Lower leg skin (tissue), 4 donors: ENCODE data around the gene MTA1. TPM values are rescaled to one million over a fixed set of nuclear protein-coding genes. Genes with fewer than 3 reads are reported as not detected.
A peak's percentile ranks its signal among the peaks of the same experiment; 100 is the strongest.

Experiments used
- DNase-seq, 2 donors: peaks; one replicate each; pipeline ENCODE4 v3.0.0-alpha.2; 2019; ENCODE audit warnings: low spot score in 2 of 2
- H3K4me3 ChIP-seq: fragments of 200-600 bp; sonication (generic); 2 replicates; pipeline ENCODE4 v1.5.1; 2017; ENCODE audit warnings: mild to moderate bottlenecking, low read depth; ENCODE audit not compliant: poor library complexity, severe bottlenecking
- POLR2A ChIP-seq, 2 donors: fragments of 450-650 bp; IDR thresholded peaks; one replicate each; pipeline ENCODE4 v1.6.1; 2016 to 2017; ENCODE audit warnings: antibody characterized with exemption in 2 of 2, mild to moderate bottlenecking in 1 of 2, moderate library complexity in 1 of 2
- whole genome bisulfite sequencing, 2 donors: methylation state at CpG; one replicate each; pipeline ENCODE4 v1.1.5; 2018; 5-methylcytosine and 5-hydroxymethylcytosine counted together
- intact Hi-C: fragments of 100-400 bp; cut with DNase I; formaldehyde crosslinking; loops from one replicate; pipeline ENCODE4 v1.15.0; 2023; ENCODE audit warnings: low total_unique reads
- total RNA-seq, 4 donors: library from RNA; depleted of rRNA; stranded (reverse); fragments of >200 nt; gene quantifications; one replicate each; pipeline ENCODE4 v1.1.0, GENCODE V29; 2016
- TF ChIP-seq, protein P1 (sequence below), 3 donors: fragments of 450-650 bp; IDR thresholded peaks; one replicate each; pipeline ENCODE4 v1.5.1; 2016; ENCODE audit warnings: antibody characterized with exemption in 3 of 3, mild to moderate bottlenecking in 3 of 3, moderate library complexity in 2 of 3

MTA1 gene
- total RNA-seq, 4 donors from 2014 or later: 39.3 to 56.7 (median 46.4) TPM

DNA sequence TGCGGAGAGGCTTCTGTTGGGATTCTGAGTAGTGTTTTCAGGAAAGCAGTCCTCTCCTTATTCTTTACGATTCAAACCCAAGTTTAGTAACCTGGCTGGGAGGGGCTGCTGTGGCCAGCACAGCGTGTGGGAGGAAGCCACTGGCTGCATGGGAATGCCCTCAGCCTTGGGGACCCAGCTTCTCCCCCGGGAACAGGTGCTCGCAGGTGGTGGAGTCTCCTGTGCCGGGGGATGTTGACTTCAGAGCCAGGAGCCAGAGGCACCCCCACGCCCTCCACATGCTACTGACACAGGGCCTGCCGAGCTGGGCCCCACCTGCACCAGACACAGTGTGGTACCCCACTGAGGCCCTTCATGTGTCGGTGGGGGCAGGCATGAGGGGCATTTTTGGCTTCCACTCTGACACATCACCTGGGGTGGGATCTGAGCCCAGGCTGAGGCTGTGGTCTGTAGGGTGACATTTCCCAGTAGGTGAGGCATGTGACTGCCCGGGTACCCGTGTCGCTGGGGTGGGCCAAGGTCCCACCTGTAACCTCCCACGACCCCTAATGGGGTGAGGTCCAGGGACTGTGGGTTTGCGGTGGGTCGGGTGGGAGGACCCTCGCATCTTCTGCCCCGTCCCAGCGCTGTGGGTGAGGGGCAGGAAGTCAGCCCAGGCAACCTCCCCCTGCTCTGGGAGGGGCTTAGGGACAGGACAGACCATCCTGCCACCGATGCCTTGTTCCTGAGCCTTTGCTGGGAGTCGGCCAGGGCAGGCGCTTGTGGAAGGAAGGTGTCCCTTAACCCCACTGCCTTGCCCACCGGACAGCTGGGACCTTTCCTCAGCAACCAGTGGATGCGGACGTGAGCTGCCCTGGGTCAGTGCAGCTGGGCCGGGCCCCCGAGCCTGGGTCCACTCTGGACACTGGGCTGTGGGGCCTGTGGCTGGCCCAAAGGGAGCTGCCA is 26.5 kb downstream of the MTA1 start:
- WGBS, 2 donors: 90% methylated on average over 19 to 24 of the region's 26 CpGs
- DNase-seq: peak in 1 of 2 donors; percentile 83
- TF ChIP-seq, protein P1, sequence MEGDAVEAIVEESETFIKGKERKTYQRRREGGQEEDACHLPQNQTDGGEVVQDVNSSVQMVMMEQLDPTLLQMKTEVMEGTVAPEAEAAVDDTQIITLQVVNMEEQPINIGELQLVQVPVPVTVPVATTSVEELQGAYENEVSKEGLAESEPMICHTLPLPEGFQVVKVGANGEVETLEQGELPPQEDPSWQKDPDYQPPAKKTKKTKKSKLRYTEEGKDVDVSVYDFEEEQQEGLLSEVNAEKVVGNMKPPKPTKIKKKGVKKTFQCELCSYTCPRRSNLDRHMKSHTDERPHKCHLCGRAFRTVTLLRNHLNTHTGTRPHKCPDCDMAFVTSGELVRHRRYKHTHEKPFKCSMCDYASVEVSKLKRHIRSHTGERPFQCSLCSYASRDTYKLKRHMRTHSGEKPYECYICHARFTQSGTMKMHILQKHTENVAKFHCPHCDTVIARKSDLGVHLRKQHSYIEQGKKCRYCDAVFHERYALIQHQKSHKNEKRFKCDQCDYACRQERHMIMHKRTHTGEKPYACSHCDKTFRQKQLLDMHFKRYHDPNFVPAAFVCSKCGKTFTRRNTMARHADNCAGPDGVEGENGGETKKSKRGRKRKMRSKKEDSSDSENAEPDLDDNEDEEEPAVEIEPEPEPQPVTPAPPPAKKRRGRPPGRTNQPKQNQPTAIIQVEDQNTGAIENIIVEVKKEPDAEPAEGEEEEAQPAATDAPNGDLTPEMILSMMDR (IDR thresholded peaks at IDR 0.05): no peak
- no peak for TF ChIP-seq POLR2A (IDR thresholded peaks at IDR 0.05)
- intact Hi-C loops: no loop called here
- H3K4me3 ChIP-seq: no peak overlapping the region

DNA sequence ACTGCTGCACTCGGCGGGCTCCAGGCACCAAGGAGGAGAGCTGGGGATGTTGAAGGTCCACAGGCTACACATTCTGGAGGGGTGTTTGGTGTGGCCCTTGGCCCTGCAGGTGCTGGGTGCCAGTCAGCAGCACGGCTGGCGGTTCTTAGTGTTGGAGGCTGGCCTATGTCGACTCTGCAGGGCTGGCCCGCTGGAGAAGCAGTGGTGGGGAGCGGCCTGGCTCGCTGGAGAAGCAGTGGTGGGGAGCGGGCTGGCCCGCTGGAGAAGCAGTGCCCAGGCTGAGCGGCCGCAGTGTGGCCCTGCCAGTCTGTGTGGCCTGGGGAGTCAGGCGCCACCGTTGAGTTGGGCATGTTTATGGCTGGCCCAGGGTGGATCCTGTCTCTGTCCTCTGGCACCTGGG is 27.3 kb downstream of the MTA1 start:
- intact Hi-C loops: no loop called here
- TF ChIP-seq, protein P1 (IDR thresholded peaks at IDR 0.05): no peak
- 86 to 88% methylated on average over 13 to 14 of the region's 14 CpGs for WGBS, 2 donors
- DNase-seq: peak in 1 of 2 donors; percentile 84
- no peak overlapping the region for H3K4me3 ChIP-seq

DNA sequence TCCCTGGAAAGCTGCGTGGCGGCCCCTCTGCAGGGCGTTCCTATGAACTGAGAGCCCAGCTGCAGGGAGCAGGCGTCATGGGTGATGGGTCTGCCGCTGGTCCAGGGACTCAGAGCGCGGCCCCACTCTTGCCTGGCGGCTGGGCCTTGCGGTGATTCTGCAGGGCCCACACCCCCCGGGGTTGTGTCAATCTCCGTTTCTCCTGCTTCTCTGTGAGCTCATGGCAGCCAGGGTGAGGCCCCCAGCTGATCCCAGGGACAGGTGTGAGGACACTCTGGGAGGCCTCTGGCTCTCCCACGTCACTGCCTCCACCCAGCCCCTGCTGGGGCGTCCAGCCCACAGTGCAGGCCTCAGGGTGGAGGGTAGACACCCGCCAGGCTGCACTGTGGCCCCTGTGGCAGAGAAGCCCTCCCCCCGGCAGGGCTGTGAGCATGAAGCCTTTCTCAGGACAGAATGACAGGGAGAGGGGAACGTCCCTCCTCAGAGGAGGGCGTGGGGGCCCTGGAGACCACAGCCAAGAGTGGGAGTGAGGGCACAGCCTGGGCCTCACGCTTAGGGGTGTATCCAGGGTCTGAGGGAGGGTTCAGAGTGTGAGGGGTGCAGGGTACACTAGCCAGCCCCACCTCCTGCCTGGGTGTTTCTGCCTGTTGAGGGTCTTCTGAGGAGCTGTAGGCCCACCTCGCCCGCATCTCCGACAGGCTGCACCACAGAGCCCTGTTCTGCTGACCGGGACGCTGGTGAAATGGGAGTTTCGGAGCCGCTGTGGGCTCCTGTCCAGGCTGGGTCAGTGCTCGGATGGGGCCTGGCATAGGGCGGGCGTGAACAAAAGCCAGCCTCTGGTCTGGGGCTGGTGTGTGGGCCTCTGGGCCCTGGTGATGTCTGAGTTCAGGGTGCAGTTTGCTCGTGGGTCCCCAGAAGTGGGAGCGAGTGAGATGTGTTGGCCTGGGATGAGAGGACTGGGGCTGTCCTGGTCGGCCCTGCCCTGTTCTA is 28.3 kb downstream of the MTA1 start:
- H3K4me3 ChIP-seq: no peak overlapping the region
- TF ChIP-seq, protein P1 (IDR thresholded peaks at IDR 0.05): no peak
- no peak for TF ChIP-seq POLR2A (IDR thresholded peaks at IDR 0.05)
- WGBS, 2 donors: 86% methylated on average over 24 to 28 of the region's 31 CpGs
- intact Hi-C loops: no loop called here
- no peak for DNase-seq

DNA sequence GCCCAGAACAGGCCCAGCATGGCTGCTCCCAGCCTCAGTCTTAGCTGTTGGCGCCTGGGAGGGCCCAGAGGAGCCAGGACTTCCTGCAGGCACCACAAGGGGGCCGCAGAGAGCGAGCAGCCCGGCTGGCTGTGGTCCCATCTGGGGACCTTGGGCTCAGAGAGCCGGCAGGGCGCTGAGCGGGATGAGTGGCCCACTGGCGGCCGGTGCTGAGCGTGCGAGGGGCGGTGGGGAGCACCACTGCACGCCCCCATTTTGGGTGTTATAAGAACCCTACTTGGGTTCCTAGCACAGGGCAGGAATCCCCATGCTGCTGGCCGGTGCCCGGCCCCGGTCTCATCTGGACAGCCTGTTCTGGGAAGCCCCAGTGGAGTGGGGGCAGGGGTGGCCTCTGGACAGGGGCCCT is 29.1 kb downstream of the MTA1 start:
- no peak overlapping the region for H3K4me3 ChIP-seq
- WGBS, 2 donors: 46% methylated on average over 9 of the region's 16 CpGs; no CpG with 5 or more reads in 1 of the 2 donors
- peak in 1 of 2 donors; percentile 94 for DNase-seq
- TF ChIP-seq, protein P1 (IDR thresholded peaks at IDR 0.05): peak in 1 of 3 donors; percentile 79
- TF ChIP-seq POLR2A (IDR thresholded peaks at IDR 0.05): no peak
- intact Hi-C loops: no loop called here

DNA sequence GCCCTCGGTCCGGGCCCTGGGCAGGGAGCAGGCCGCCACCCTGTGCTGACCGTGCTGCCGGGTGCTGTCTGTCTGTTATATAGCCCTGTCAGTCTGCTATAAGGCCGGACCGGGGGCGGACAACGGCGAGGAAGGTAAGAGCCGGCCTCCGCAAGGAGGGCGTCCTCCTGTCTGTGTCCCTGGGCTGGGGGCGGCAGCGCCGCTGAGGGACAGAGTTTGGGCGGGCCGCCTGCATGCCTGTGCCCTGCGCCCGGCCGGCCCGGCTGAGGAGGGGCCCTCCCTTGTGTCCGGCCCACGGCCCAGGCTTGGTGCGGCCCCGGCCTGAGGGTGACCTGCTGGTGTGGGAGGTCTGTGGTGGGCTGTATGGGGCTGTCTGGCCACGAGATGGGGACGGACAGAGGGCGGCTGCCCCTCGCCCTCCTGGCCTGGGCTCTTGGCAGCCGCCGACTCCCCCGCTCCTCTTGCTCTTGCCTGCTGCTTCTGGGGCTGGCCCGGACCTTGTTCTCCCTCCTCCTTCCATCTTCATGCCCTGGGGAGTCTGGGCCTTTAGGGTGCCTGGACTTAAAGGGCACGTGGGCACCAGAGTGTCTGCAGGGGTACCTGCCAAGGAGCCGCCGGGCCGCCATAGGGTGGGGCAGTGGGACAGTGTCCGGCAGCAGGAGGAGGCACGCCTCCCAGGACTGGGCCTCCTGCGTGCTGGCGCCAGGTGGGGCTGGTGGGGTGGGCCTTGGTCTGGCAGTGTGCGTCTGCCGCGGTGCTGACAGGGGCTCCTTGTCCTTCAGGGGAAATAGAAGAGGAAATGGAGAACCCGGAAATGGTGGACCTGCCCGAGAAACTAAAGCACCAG is 29.9 kb downstream of the MTA1 start:
- DNase-seq: no peak
- 91% methylated on average over 17 to 47 of the region's 47 CpGs for WGBS, 2 donors
- TF ChIP-seq POLR2A (IDR thresholded peaks at IDR 0.05): no peak
- TF ChIP-seq, protein P1 (IDR thresholded peaks at IDR 0.05): no peak
- intact Hi-C loops: no loop called here
- H3K4me3 ChIP-seq: no peak overlapping the region
